ENCODE data around the gene PTPRN2.
"Not testable (repeated sequence)": the region's sequence is repeated elsewhere in the genome, so short reads cannot be mapped to it uniquely, and the experiment has no call there.

PTPRN2 gene

DNA sequence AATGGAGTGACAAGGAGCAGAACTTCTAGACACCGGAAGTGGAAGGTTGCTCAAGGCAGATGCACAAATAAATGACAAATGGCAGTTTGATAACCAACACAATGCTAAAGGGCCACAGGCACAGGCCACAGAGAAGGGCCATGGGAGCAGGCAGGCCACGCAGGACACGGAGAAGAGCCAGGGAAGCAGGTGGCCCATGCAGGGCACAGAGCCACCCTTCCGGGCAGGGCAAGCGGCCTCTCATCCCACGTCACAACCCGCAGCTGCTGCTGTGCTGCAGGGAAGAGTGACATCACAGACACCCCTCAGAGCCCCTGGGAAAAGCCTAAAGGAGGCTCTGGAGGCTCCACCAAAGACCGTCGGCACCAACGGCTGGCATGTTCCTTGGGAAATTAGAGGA, 328.5 kb downstream of the PTPRN2 start:
- no peak for DNase-seq

DNA sequence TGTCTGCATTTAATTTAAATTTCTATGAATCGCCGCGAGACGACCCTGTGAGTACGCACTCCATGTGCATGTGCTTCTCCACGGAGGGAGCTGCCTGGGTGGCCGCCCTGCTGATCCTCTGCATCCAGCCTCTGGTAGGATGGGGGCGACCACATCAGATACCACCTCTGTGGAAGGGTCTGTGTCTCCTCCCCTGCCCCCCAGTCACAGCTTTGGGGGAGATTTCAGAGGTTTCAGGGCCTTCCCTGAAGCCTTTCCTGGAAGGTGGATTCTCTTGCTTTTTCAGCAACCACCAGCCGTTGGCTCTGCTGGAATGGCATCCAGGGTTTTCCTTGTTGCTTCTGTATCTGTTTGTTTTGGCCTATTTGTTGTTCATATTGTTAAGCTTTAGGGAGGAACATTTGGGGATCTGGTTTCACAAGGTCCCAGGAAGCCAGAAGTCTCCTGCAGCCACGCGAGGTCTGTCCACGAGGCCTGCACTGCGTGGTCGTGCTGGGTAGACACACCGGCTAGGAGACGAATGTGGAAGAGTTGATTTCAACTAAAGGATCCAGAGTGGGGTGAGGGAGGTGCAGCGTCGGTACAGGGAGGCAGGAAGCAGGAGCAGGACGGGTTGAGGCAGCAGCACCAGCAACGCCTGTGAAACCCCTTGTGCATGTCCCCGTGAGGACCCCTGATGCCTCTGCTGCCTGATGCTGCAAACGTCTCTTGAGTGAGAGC, 329.1 kb downstream of the PTPRN2 start:
- DNase-seq, result no peak

DNA sequence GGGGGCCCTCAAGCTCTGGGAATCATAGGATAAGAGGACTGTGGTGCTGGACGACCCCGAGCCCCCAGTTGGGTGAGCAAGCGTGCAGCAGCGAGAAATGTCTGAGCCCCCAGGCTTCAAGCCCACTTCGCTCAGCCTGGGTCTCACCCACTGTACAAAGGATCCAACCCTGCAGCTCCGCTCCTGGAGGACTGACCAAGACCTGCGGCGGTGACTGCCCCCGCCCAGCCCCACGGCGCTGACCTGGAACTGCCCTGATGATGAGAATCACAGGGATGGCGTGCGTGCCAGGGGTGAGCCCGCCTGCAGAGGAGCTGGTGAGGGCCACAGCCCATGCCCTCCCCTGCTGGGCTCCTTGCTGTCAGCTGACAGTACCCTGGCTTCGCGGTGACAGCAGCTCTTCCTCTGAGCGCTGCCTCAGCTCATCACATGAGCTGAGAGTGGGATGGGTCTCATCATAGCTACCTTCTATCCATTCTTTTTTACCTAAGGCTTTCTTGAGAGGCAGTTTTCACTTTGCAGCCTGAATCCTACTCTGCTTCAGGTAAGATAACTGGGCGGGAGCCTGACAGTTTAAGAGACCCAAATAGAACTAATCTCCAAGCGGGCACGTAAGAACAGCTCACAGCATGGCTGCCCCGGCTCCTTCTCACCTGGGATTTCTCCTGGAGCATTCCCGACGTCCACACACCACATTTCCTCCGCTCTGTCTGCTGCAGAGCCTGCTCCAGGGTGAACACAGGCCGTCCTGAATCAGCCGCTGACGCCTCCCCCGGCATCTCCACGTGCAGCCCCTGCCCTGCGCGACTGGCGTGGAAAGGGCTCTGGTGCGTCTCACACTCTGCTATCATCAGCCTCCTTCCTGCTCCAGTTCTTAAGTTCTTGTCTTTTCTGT, 329.9 kb downstream of the PTPRN2 start:
- DNase-seq, result no peak

DNA sequence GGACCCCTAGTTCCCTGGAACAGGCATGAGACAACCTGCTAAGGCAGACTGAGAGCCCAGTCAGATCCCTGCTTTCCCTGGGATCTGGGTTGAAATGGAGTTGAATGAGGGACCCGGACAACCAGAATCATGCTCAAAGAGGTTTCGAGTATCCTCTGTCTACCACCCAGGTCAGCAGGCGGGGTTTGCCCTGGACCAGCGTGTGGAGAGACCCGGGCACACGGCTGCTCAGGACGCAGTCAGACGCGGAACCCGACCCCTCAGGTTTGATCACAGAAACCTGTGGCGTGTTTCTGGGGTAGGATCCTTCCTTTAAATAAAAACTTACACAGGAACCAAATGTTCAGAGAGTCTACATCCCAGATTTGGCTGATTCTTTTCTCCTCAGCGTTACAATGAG, 330.6 kb downstream of the PTPRN2 start:
- no peak for DNase-seq

DNA sequence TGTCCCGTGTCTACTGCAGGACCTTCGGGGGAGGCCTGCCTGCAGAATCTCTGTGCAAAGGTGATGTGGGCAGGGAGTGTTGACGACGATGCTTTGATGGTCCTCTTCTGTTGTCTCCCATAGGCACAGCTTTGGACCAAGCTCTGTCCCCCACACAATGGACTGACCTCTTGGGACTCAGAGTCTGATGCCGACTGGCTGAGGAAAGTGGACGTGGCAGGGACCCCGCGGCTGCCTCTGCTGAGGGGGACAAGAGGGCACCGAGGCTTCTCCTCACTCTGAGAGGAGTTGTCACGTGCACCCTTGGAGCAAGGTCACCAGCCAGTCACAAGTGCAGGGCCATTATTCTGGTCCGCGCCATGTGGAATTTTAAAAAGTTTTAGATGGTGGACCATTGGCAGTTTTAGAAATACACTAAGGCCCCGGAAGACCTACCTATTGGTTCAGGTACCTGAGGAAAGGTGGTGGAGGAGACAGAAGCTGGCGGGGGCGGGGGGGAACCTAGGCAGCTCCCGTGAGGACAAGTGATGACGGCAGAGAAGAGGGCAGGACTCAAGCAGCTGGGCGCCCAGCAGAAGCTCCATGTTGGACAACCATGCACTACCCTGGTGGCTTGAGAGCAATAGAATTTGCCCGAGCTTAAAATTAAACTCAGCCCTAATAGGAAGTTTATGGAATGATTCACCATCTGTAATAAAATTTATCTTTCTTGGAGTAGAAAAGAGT, 331.4 kb downstream of the PTPRN2 start:
- DNase-seq, result no peak

DNA sequence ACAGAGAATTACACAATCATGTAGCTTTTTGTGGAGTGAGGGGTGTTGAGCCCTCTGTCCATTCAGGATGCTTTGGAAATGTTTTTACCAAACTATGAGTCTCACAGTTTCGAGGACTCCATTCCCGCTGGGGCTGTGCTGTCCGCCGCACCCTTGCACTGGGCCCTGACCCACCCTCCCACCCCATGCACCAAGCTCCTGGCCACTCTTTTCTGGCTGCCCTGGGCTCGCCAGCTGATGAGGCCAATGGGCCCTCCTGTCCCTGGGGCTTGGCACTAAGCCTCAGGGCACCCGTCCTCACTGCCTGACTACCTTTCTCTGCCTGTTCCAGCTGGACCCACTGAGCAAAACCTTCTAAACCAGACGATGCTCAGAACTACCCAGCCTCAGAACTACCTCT, 332.1 kb downstream of the PTPRN2 start:
- DNase-seq, result no peak

DNA sequence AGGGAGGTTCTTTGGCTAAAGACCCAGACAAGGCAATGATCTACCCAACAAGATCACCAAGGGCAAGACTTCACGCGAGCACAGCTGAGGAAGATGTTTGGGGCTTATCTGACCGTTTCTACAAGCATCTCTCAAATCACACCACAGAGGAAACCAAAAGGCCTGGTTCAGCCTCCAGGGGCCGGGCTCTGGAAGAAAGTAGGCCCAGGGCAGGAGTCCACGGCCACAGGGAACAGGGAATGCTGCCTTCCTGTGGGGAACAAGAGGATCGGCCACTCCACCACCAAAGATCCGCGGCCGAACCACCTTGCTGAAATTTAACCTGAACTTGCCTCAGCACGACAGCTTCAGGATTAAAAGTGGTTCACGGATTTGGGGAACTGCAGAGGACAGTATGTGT, 332.5 kb downstream of the PTPRN2 start:
- no peak for DNase-seq

DNA sequence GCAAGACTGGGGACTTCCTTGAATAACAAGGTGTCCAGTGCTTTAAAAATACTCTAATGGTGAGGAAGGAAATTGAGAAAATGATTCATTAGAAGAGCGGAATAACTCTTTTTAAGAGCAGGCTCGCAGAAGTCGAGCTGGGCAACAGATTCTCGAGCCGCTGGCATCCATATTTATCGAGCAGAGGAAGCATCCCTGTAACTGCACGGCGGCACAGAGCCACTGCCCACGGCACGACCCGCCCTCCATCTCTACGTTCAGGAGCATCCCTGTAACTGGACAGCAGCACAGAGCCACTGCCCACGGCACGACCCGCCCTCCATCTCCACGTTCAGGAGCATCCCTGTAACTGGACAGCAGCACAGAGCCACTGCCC, 334.0 kb downstream of the PTPRN2 start:
- not testable (repeated sequence) for DNase-seq

DNA sequence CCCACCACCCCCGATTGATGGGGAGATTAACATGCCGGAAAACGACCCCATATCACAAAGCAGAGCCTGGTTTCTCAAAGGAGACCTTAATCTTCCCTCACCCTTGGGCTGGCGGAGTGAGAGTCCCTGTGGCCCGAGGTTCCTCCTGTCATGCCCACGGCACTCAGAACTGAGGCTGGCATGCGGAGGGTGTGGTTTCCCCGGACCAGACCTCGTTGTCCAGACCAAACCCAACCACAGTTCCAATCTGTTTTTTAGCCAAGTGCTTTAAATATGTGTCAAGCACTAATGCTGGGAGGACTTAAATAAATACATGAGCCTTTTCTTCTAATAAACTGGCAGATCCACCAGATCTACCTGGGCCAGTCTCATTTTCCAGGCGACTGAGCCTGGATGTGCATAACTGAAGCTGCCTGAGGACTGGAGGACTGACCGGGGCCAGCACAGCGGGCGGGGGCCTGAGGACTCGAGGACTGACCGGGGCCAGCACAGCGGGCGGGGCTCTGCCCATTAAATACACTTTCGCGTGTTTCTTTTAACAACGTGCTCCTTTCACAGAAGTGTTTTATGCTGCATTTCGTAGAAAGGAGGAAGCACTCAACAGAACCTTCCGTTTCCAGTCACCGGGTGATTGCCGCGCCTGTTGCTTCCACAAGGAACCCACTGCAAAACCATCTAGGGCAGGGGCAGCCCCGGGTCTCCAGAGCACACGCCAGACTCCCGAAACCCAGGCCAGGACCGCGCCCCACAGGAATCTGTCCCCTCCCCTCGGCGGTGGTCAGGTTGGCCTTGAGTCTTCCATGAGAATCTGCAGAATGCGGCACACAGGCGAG, 334.6 kb downstream of the PTPRN2 start:
- no peak for DNase-seq

DNA sequence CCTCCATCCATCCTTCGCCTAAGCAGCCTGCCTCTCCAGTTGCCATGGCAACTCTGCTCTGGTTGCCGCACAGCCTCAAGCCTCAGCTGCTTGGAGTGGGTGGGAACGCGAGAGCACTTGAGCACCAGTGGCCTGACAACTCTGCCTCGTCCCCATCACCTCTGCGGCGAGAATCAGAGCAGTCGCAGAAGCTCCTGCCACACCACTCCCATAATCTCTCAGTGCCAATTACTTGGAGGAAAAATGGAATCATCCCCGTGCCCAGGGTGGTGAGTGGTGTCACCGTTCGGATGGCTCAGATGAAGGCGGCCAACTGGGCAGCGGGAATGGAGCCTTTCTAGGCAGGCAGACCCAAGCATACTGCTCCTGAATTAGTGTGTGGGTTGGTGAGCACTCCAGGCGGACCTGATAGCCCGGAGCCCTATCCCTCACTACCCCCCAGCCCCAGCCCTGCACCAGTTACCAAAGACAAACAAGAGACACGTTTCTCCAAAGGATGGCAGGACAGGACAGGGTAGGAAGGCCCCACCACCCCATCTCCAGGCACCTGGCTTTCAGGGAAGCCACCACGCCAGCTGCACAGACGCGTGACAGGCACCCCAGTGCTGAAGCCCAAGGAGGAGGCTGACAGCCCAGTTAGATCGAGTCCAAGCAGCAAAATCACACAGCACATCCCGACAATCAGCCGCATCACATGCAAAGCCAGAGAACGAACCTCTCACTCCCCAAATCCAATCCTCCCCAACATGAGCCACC, 335.4 kb downstream of the PTPRN2 start:
- no peak for DNase-seq

DNA sequence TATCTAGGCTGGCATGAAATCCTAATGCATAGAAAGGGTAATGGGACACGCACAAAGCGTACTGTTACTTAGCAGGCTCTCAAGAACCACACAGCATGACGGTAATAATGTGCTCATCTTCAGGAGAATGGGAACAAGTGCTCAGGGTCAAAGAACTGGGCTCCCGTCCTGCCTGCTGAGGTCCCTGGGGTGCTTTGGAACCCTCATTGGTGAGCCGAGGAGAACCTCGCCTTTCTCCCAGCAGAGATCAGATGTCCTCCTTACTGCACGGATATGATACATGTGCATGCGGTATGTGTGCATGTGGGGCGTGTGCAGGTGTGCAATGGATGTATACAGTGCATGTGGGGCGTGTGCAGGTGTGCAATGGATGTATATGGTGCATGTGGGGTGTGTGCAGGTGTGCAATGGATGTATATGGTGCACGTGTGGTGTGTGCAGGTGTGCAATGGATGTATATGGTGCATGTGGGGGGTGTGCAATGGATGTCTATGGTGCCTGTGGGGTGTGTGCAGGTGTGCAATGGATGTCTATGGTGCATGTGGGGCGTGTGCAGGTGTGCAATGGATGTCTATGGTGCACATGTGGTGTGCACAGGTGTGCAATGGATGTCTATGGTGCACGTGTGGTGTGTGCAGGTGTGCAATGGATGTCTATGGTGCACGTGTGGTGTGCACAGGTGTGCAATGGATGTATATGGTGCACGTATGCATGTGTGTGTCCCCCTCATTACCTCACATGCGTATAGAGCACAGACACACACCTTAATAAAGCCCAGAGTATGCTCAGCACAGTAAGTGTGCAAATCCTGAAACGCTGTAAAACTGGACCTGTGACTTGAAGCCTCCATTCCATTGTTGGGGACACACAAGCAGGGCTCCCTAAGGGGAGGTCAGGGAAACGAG, 336.3 kb downstream of the PTPRN2 start:
- DNase-seq, result no peak

DNA sequence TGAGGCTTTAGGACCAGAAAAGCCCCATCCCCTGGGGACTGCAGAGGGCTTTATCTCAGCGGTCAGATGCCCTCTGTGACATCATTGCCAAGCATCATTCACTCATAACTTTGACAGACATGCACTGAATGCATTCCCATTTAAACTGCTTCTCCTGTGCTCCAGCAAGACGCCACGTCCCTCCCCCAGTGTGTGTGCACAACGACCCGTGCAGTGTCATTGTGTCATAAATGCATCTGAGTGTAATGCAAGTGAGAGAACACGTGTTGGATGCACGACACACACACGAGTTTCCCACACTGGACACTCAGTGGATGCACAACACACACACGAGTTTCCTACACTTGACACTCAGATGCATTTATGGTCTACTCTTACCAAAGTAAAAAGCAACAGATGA, 337.9 kb downstream of the PTPRN2 start:
- DNase-seq, result no peak

DNA sequence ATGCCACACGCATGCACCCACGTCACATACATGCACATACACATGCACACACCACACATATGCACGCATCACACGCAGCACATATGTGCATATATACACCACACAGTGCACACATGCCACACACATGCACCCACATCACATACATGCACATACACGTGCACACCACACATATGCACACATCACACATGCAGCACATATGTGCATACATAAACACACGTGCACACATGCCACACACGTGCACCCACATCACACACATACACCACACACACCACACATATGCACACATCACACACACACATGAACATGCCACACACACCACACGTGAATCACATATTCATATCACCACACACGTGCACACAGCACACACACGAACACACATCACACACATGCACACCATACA, 338.8 kb downstream of the PTPRN2 start:
- DNase-seq, result no peak

DNA sequence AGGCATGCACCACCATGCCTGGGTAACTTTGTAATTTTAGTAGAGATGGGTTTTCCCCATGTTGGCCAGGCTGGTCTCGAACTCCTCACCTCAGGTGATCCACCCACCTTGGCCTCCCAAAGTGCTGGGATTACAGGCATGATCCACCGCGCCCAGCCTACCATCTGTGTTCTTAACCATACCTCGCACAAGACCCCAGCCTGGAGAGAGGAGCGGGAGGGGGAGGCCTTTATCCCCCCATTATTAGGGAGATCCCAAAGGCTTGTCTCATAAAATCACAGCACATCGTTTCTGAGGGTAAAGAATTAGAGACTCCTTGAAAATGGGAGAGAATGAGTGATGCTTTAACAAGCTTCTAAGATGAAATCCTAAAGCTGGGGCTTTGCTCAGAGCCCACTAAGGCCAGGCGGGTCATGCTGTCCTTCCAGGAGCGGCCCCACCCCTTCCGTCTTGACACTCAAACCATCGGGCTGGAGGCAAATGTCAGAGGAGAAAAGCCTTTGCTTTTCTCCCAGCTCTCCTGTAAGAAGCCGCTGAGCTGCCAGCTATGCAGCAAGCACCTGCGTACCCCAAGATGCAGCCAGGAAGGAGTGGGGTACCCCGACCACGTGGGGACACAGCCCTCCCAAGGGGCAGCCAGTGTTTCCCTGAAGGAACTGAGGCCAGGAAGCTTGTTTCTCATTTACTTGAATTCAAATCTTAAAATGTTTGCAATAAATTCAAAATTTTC, 339.7 kb downstream of the PTPRN2 start:
- DNase-seq, result no peak

DNA sequence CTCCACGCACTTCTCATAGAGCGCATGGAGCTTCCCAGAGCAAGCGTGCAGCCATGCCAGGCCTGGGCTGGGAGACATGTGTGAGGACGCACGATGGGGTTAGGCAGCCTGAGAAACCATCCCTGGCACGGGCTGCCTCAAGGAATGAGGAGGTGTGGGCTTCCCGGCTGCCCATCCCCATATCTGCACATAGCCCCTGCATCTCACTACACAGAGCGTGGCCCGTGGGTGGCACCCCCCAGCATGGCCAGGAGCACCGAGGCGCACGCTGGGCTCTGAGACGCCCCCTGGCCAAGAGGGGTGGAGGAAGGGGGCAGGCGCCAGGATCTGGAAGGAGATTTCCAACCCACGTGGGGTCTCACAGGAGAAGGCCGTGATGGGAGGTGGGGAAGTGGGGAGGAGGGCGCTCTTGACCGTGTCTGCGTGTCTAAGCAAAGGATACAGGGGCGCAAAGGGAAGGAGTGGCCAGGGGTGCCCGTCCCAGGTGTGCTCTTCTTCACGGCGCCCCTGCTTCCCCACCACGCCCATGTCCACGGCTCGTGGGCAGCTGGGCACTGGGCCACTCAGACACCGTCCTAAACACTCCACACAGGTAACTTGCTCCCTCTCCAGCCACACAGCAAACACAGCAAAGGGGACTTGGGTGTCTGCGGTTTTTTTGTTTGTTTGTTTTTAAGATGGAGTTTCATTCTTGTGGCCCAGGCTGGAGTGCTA, 340.5 kb downstream of the PTPRN2 start:
- no peak for DNase-seq

DNA sequence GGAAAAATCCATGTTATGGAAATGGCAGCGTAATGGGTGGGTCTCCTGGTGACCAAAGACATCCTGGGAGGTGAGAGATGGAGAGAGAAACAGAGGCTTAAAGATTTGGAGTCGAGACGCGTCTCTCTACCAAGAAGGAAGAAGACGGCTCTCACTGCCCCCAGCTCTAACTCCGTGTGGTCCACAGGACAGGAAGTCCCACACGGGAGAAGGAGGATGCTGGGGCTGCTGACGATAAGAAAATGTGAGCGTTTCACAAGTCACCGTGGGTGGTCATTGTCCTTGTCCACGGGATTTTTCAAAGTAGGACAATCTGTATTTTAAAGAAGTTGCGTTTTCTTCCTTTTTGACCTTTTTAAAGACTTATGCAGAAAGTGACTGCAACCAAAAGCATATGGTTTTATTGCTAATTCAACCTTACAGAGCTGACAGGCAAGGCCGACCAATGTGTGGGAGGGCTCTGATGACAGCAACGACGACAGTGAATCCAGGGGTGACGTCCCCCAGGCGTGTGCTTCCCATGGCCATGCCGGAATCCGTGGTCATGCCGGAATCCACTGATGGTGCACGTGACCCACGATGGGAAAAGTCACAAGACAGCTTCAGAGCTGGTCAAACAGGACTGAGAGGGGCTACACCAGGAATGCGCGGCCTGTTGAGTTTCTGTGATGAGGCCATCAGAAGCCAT, 341.2 kb downstream of the PTPRN2 start:
- no peak for DNase-seq

DNA sequence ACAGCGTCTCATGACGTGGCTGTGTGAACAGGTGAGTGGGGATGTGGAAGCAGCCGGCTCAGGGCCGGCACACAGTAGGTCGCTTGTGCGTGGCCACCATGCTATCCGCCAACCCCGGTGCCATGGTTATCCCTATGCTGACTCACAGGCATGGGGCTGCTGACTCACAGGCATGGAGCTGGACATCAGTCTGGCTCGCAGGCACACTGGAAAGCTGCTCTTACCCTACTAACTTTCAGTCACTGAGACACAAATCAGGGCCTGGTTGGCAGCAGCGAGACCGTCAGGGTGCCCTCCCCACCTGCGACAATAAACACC, 341.9 kb downstream of the PTPRN2 start:
- no peak for DNase-seq

DNA sequence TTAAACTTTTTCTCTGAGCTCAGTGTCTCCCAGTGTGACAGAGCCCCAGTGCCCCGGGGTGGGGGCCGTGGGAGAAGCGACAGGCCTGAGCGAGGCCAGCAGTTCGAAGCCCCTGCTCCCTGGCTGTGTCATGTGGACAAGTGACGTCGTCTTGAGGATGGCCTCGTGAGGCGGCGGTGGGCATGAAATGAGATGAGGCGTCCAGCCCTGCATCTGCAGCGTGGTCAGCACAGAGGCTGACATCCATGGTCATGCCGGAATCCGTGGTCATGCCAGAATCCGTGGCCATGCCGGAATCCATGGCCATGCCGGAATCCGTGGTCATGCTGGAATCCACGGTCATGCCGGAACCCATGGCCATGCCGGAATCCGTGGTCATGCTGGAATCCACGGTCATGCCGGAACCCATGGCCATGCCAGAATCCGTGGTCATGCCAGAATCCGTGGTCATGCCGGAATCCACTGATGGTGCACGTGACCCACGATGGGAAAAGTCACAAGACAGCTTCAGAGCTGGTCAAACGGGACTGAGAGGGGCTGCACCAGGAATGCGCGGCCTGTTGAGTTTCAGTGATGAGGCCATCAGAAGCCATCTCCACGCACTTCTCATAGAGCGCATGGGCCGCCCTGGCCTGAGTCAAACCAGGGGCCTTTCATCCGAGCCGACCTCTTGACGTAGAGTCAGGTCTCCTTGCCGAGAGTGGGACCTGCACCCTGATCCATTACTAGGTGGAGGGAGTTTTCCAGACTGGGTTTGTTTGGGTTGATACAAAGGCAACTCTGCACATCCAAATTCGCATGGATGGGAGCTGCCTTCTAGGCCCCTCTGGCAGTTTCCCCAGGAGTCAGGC, 342.5 kb downstream of the PTPRN2 start:
- no peak for DNase-seq

Measured in SIG-M5 (cell line).